ENCODE data around the gene DERL3. TPM values are rescaled to one million over a fixed set of nuclear protein-coding genes. Genes with fewer than 3 reads are reported as not detected.

DERL3 gene
- polyA plus RNA-seq, 1 donor (not counting 4 experiments of a cell fraction or from before 2014, with no cell fraction given): 0.05 TPM

DNA sequence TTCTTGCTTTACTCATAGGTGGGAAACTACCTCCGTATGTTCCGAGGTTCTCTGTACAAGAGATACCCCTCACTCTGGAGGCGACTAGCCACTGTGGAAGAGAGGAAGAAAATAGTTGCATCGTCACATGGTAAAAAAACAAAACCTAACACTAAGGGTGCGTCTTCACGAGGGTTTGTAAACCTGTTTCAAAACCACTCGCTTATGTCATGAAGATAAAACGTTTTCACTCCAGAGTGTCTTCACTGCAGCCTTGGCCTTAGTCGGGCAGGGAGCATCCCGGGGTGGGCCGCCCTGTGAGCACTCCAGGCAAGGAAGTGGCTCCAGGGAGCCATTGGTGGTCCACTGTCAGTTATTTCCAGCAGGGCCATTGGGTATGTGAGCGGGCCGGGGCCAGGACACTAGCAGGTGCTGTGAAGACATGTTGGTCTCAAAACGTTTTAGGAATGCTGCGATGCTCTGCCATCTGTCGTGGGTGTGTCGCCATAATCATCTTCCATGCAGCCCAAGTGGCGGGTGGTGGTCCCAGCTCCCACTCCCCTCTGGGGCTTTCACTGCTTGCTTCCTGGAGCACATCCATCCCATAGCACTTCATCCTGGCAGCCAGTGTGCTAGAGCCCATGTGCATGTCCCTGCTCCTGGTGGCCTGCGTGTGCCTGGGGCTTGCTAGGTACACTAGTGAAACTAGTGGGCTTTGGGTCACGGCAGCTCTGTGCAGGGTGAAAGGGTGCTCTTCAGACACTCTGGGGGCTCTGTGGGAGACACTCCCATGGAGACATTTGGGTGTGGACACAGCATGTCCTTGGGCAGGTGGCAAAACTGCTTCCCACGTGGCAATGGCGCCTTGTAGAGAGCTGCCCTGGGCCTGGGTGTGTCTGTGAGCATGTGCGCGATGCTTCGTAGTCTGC is 46.8 kb downstream of the DERL3 start:
- H3K9ac ChIP-seq (ENCODE audit: control insufficient read depth, extremely low read depth, insufficient read depth, low read length): no peak overlapping the region
- no peak overlapping the region for H2AFZ ChIP-seq (ENCODE audit: control insufficient read depth, low read length)
- FAIRE-seq: no peak
- H3K27me3 ChIP-seq (ENCODE audit: control insufficient read depth, extremely low read depth, insufficient read depth, low read length): no peaks in the 10 kb centered on the region
- H3K4me1 ChIP-seq (ENCODE audit: control insufficient read depth, extremely low read depth, insufficient read depth, low read length): peaks cover 5% of the 10 kb centered on the region
- no peak for TF ChIP-seq EZH2 (IDR thresholded peaks at IDR 0.05; ENCODE audit: low read length)
- no peak for TF ChIP-seq CTCF (optimal IDR thresholded peaks at IDR 0.05 in 1 of 3, IDR thresholded peaks at IDR 0.05 in 1 of 3, conservative IDR thresholded peaks at IDR 0.05 in 1 of 3; ENCODE audit: extremely low read depth in 1 of 3, insufficient read depth in 2 of 3, low read length in 3 of 3)
- no peak overlapping the region for H3K4me3 ChIP-seq (ENCODE audit: control insufficient read depth in 2 of 3, extremely low read depth in 1 of 3, insufficient read depth in 2 of 3, low read depth in 1 of 3, low read length in 3 of 3)
- peaks cover 13% of the 10 kb centered on the region for H4K20me1 ChIP-seq (ENCODE audit: control insufficient read depth, extremely low read depth, insufficient read depth, low read length)
- H3K36me3 ChIP-seq (ENCODE audit: control insufficient read depth in 2 of 2, extremely low read depth in 1 of 2, insufficient read depth in 2 of 2, low read length in 2 of 2): peaks cover 17 to 21% of the 10 kb centered on the region in 2 experiments
- no peaks in the 10 kb centered on the region for H3K9me3 ChIP-seq (ENCODE audit: control insufficient read depth, low read depth, low read length)
- dilution Hi-C loops (cut with MboI; ENCODE audit: extremely low pct_ligation_motif_present, low sequenced_read_pairs): no loop called here
- H3K4me2 ChIP-seq (ENCODE audit: control insufficient read depth, extremely low read depth, insufficient read depth, low read depth, low read length): no peak overlapping the region
- no peak for DNase-seq (ENCODE audit: low read depth, low spot score)
- H3K27ac ChIP-seq (ENCODE audit: control insufficient read depth, insufficient read depth, low read length): no peak overlapping the region
- peaks cover 51% of the 10 kb centered on the region for H3K79me2 ChIP-seq (ENCODE audit: control insufficient read depth, insufficient read depth, low read length)
- H3K9me1 ChIP-seq (ENCODE audit: control insufficient read depth, extremely low read depth, insufficient read depth, low read length): no peaks in the 10 kb centered on the region

GRCh38 chr22:23790819-23791737 is 47.7 kb downstream of the DERL3 start:
- no peak for DNase-seq (ENCODE audit: low read depth, low spot score)
- no peak overlapping the region for H3K27ac ChIP-seq (ENCODE audit: control insufficient read depth, insufficient read depth, low read length)
- peaks cover 12 to 14% of the 10 kb centered on the region in 2 experiments for H3K36me3 ChIP-seq (ENCODE audit: control insufficient read depth in 2 of 2, extremely low read depth in 1 of 2, insufficient read depth in 2 of 2, low read length in 2 of 2)
- H4K20me1 ChIP-seq (ENCODE audit: control insufficient read depth, extremely low read depth, insufficient read depth, low read length): peaks cover 13% of the 10 kb centered on the region
- H2AFZ ChIP-seq (ENCODE audit: control insufficient read depth, low read length): no peak overlapping the region
- TF ChIP-seq CTCF (optimal IDR thresholded peaks at IDR 0.05 in 1 of 3, IDR thresholded peaks at IDR 0.05 in 1 of 3, conservative IDR thresholded peaks at IDR 0.05 in 1 of 3; ENCODE audit: extremely low read depth in 1 of 3, insufficient read depth in 2 of 3, low read length in 3 of 3): no peak
- no peak for TF ChIP-seq EZH2 (IDR thresholded peaks at IDR 0.05; ENCODE audit: low read length)
- H3K9me3 ChIP-seq (ENCODE audit: control insufficient read depth, low read depth, low read length): no peaks in the 10 kb centered on the region
- no peak overlapping the region for H3K4me2 ChIP-seq (ENCODE audit: control insufficient read depth, extremely low read depth, insufficient read depth, low read depth, low read length)
- peaks cover 51% of the 10 kb centered on the region for H3K79me2 ChIP-seq (ENCODE audit: control insufficient read depth, insufficient read depth, low read length)
- no peaks in the 10 kb centered on the region for H3K27me3 ChIP-seq (ENCODE audit: control insufficient read depth, extremely low read depth, insufficient read depth, low read length)
- peaks cover 11% of the 10 kb centered on the region for H3K4me1 ChIP-seq (ENCODE audit: control insufficient read depth, extremely low read depth, insufficient read depth, low read length)
- H3K4me3 ChIP-seq (ENCODE audit: control insufficient read depth in 2 of 3, extremely low read depth in 1 of 3, insufficient read depth in 2 of 3, low read depth in 1 of 3, low read length in 3 of 3): no peak overlapping the region
- no peaks in the 10 kb centered on the region for H3K9me1 ChIP-seq (ENCODE audit: control insufficient read depth, extremely low read depth, insufficient read depth, low read length)
- no peak overlapping the region for H3K9ac ChIP-seq (ENCODE audit: control insufficient read depth, extremely low read depth, insufficient read depth, low read length)
- dilution Hi-C loops (cut with MboI; ENCODE audit: extremely low pct_ligation_motif_present, low sequenced_read_pairs): no loop called here
- no peak for FAIRE-seq
